Lower leg skin (tissue), 3 donors: ENCODE results near the gene PDE6A.

ENCODE experiments used
- POLR2A ChIP-seq, 2 donors: fragments of 450-650 bp; IDR thresholded peaks; one replicate each; pipeline ENCODE4 v1.6.1; 2016 to 2017; ENCODE audit warnings: antibody characterized with exemption in 2 of 2, mild to moderate bottlenecking in 1 of 2, moderate library complexity in 1 of 2
- TF ChIP-seq, protein P1 (sequence below), 3 donors: fragments of 450-650 bp; IDR thresholded peaks; one replicate each; pipeline ENCODE4 v1.5.1; 2016; ENCODE audit warnings: antibody characterized with exemption in 3 of 3, mild to moderate bottlenecking in 3 of 3, moderate library complexity in 2 of 3

DNA sequence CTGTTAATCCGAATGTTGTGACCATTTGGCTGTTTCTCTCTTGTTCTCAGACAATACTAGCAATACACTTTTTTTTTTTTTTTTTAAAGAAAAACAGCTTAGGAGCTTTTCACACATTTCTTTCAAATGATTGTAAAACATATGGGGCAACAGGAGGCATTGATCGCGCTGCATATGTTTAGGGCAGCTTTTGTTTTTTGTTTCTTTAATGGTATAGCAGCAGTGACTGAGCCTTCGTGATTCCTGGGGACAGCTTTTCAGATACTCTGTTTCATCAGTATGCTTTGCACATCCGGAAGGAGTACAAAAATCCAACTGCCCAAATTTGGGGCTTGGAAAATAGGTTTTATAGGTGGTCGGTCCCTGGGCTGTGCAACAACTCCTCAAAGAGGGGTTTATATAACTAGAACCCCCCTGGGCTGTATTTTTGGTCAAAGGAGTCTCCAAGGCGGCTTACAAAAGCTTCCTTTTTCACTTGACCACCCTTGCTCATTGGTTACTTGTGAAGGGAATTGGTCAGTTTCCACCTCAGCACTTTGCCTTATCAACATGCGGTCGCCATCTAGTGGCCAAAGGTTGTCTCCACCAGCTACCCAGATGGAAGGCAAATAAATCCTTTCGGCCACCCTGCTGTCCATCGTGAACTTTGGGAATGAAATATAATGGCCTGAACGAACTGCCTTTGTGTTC lies 91.8 kb downstream of the PDE6A start:
- TF ChIP-seq, protein P1, sequence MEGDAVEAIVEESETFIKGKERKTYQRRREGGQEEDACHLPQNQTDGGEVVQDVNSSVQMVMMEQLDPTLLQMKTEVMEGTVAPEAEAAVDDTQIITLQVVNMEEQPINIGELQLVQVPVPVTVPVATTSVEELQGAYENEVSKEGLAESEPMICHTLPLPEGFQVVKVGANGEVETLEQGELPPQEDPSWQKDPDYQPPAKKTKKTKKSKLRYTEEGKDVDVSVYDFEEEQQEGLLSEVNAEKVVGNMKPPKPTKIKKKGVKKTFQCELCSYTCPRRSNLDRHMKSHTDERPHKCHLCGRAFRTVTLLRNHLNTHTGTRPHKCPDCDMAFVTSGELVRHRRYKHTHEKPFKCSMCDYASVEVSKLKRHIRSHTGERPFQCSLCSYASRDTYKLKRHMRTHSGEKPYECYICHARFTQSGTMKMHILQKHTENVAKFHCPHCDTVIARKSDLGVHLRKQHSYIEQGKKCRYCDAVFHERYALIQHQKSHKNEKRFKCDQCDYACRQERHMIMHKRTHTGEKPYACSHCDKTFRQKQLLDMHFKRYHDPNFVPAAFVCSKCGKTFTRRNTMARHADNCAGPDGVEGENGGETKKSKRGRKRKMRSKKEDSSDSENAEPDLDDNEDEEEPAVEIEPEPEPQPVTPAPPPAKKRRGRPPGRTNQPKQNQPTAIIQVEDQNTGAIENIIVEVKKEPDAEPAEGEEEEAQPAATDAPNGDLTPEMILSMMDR (IDR thresholded peaks at IDR 0.05), result no peak
- TF ChIP-seq POLR2A (IDR thresholded peaks at IDR 0.05), result no peak
